T-helper 2 cell treated with Interferon-gamma antibody and Interleukin-4, amounts not matched to agents 100 ng/mL and 5 ng/mL, for 36 hours (primary cell): ENCODE measurements around the gene TSPAN1. TPM values are rescaled to one million over a fixed set of nuclear protein-coding genes. Genes with fewer than 3 reads are reported as not detected.

Experiments used
- intact Hi-C: fragments of 100-400 bp; cut with micrococcal nuclease; formaldehyde crosslinking; loops from one replicate; pipeline ENCODE4 v1.15.1; 2023
- total RNA-seq: library from RNA; stranded (reverse); gene quantifications from 2 replicates; pipeline ENCODE4 v1.2.3, GENCODE V29; 2022

The TSPAN1 gene
- total RNA-seq, 1 donor from 2014 or later = not detected

- intact Hi-C loops = no loop called here
Observed at GRCh38 chr1:46159516-46159915, 15.4 kb upstream of the TSPAN1 start.

- intact Hi-C loops = no loop called here
Observed at GRCh38 chr1:46160212-46160611, 14.7 kb upstream of the TSPAN1 start.

- intact Hi-C loops = no loop called here
Observed at GRCh38 chr1:46166521-46167462, 8.1 kb upstream of the TSPAN1 start.

GRCh38 chr1:46168477-46168876, 6.4 kb upstream of the TSPAN1 start:
- intact Hi-C loops = no loop called here

- intact Hi-C loops = no loop called here
Observed at GRCh38 chr1:46169811-46170454, 5.0 kb upstream of the TSPAN1 start.

- intact Hi-C loops = no loop called here
Observed at GRCh38 chr1:46171351-46171750, 3.5 kb upstream of the TSPAN1 start.

GRCh38 chr1:46171871-46172270, 3.0 kb upstream of the TSPAN1 start:
- intact Hi-C loops = no loop called here

GRCh38 chr1:46172321-46172720, 2.6 kb upstream of the TSPAN1 start:
- intact Hi-C loops = no loop called here

GRCh38 chr1:46173361-46173856, 1.5 kb upstream of the TSPAN1 start:
- intact Hi-C loops = no loop called here

- intact Hi-C loops = no loop called here
Observed at GRCh38 chr1:46175243-46175642, 356 bp downstream of the TSPAN1 start.

GRCh38 chr1:46176211-46176865, 1.5 kb downstream of the TSPAN1 start, which contains the start of gene P3R3URF:
Gene P3R3URF (minus strand): TSS chr1:46176488. CDS start chr1:46176471, 17 bp downstream.
- intact Hi-C loops = no loop called here

GRCh38 chr1:46179138-46180081, 4.5 kb downstream of the TSPAN1 start:
- intact Hi-C loops = loop anchor here (1.0 to 2.0 kb wide), 2 partner anchors 43 to 142 kb away; no protein-coding TSS in a partner anchor

GRCh38 chr1:46180082-46180616, 5.3 kb downstream of the TSPAN1 start:
- intact Hi-C loops = no loop called here

GRCh38 chr1:46181343-46182260, 6.7 kb downstream of the TSPAN1 start:
- intact Hi-C loops = no loop called here

GRCh38 chr1:46183079-46183847, 8.4 kb downstream of the TSPAN1 start:
- intact Hi-C loops = no loop called here

GRCh38 chr1:46183926-46184557, 9.2 kb downstream of the TSPAN1 start:
- intact Hi-C loops = no loop called here

GRCh38 chr1:46184920-46185658, 10.2 kb downstream of the TSPAN1 start:
- intact Hi-C loops = no loop called here
